ENCODE measurements around the gene STARD10. TPM values are rescaled to one million over a fixed set of nuclear protein-coding genes. Genes with fewer than 3 reads are reported as not detected.

STARD10 gene
- polyA plus RNA-seq, 2 of the 4 experiments (the other 2 are of a cell fraction): 21.2 to 23.2 TPM

GRCh38 chr11:72836111-72836510 is 42.3 kb upstream of the STARD10 start:
- no peak overlapping the region for H3K4me3 ChIP-seq
- ATAC-seq (no peak), FAIRE-seq (no peak), DNase-seq (ENCODE audit: low read depth in 1 of 2, low spot score in 1 of 2) (no peak)
- ChIA-PET POLR2A (interaction anchor here (0.7 kb wide), 1 partner anchor 13 kb away, joined by 4 read pairs; no protein-coding TSS in a partner anchor), CTCF (interaction anchor here (1.1 to 15.7 kb wide), 4 partner anchors 25 to 407 kb away, joined by 3 to 339 read pairs (median 3); no protein-coding TSS in a partner anchor)
- WGBS (ENCODE audit: missing lambda C conversion rate): 74% methylated on average over 4 of the region's 4 CpGs
- no peak overlapping the region for H3K4me2 ChIP-seq
- no peak for TF ChIP-seq JUNB (IDR thresholded peaks at IDR 0.05)
- TF ChIP-seq HOXB5 (CRISPR knock-in tag; IDR thresholded peaks at IDR 0.05): no peak
- TF ChIP-seq TFCP2L1 (CRISPR knock-in tag; IDR thresholded peaks at IDR 0.05): no peak
- TF ChIP-seq ELK1 (IDR thresholded peaks at IDR 0.05; ENCODE audit: low read depth, low read length): no peak
- no peak for TF ChIP-seq TP53 (CRISPR knock-in tag; IDR thresholded peaks at IDR 0.05)
- TF ChIP-seq HDAC2 (IDR thresholded peaks at IDR 0.05): no peak
- no peak for TF ChIP-seq NR3C1 (IDR thresholded peaks at IDR 0.05)
- no peak for TF ChIP-seq ATOH8 (CRISPR knock-in tag; IDR thresholded peaks at IDR 0.05; ENCODE audit: low read depth)
- TF ChIP-seq RAD21 (conservative IDR thresholded peaks at IDR 0.05 in 1 of 2, IDR thresholded peaks at IDR 0.05 in 1 of 2): no peak
- no peak for TF ChIP-seq RNF2 (IDR thresholded peaks at IDR 0.05; ENCODE audit: borderline replicate concordance, low read depth)
- no peak for TF ChIP-seq HEYL (CRISPR knock-in tag; IDR thresholded peaks at IDR 0.05)
- no peak for TF ChIP-seq CTCF (IDR thresholded peaks at IDR 0.05)
- no peak for TF ChIP-seq CBX2 (IDR thresholded peaks at IDR 0.05; ENCODE audit: borderline replicate concordance, low read depth)
- no peak for TF ChIP-seq HOXB13 (CRISPR knock-in tag; IDR thresholded peaks at IDR 0.05; ENCODE audit: low read depth)
- no peak for TF ChIP-seq ESRRA (IDR thresholded peaks at IDR 0.05; ENCODE audit: borderline replicate concordance, low read length)
- TF ChIP-seq, protein P1, sequence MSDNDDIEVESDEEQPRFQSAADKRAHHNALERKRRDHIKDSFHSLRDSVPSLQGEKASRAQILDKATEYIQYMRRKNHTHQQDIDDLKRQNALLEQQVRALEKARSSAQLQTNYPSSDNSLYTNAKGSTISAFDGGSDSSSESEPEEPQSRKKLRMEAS (IDR thresholded peaks at IDR 0.05): no peak
- H3K27ac ChIP-seq: no peak overlapping the region
- H3K4me1 ChIP-seq: peaks cover 12% of the 10 kb centered on the region; the same call in 2 of the 3 replicates
- H3K9me3 ChIP-seq: no peaks in the 10 kb centered on the region

GRCh38 chr11:72834905-72835304 is 41.1 kb upstream of the STARD10 start:
- ATAC-seq: no peak
- CTCF ChIA-PET: interaction anchor here (1.1 to 15.7 kb wide), 5 partner anchors 10 to 408 kb away, joined by 3 to 339 read pairs (median 4); no protein-coding TSS in a partner anchor
- H3K9me3 ChIP-seq: no peaks in the 10 kb centered on the region
- no peak overlapping the region for H3K4me2 ChIP-seq
- POLR2A ChIA-PET: no interaction called here
- H3K4me1 ChIP-seq: peaks cover 4% of the 10 kb centered on the region; the same call in 2 of the 3 replicates
- H3K27ac ChIP-seq: no peak overlapping the region
- no peak overlapping the region for H3K4me3 ChIP-seq
- no peak for DNase-seq (ENCODE audit: low read depth in 1 of 2, low spot score in 1 of 2)
- TF ChIP-seq, protein P2, sequence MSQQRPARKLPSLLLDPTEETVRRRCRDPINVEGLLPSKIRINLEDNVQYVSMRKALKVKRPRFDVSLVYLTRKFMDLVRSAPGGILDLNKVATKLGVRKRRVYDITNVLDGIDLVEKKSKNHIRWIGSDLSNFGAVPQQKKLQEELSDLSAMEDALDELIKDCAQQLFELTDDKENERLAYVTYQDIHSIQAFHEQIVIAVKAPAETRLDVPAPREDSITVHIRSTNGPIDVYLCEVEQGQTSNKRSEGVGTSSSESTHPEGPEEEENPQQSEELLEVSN (IDR thresholded peaks at IDR 0.05; ENCODE audit: borderline replicate concordance, low read depth): no peak
- no peak for TF ChIP-seq CBX8 (IDR thresholded peaks at IDR 0.05)
- TF ChIP-seq JUN (IDR thresholded peaks at IDR 0.05): no peak
- TF ChIP-seq EP300 (IDR thresholded peaks at IDR 0.05): no peak
- TF ChIP-seq ZFP36 (IDR thresholded peaks at IDR 0.05; ENCODE audit: borderline replicate concordance, partially characterized antibody): no peak
- no peak for TF ChIP-seq MAFK (IDR thresholded peaks at IDR 0.05; ENCODE audit: partially characterized antibody)
- no peak for TF ChIP-seq HOXB5 (CRISPR knock-in tag; IDR thresholded peaks at IDR 0.05)
- no peak for TF ChIP-seq POLR2AphosphoS2 (conservative IDR thresholded peaks at IDR 0.05; ENCODE audit: low read length)
- no peak for TF ChIP-seq NPAS2 (CRISPR knock-in tag; IDR thresholded peaks at IDR 0.05; ENCODE audit: borderline replicate concordance)
- TF ChIP-seq ZC3H11A (IDR thresholded peaks at IDR 0.05): no peak
- TF ChIP-seq HEYL (CRISPR knock-in tag; IDR thresholded peaks at IDR 0.05): no peak
- TF ChIP-seq ESRRA (IDR thresholded peaks at IDR 0.05; ENCODE audit: borderline replicate concordance, low read length): no peak
- no peak for TF ChIP-seq SREBF2 (IDR thresholded peaks at IDR 0.05)
- TF ChIP-seq RNF2 (IDR thresholded peaks at IDR 0.05; ENCODE audit: borderline replicate concordance, low read depth): no peak
- TF ChIP-seq, protein P1 (IDR thresholded peaks at IDR 0.05): no peak
- no peak for TF ChIP-seq USF2 (IDR thresholded peaks at IDR 0.05)
- no peak for TF ChIP-seq MYC (IDR thresholded peaks at IDR 0.05; ENCODE audit: borderline replicate concordance, low read length)
- no peak for TF ChIP-seq CEBPB (IDR thresholded peaks at IDR 0.05)
- no peak for TF ChIP-seq PBX3 (IDR thresholded peaks at IDR 0.05)
- WGBS (ENCODE audit: missing lambda C conversion rate): 94% methylated on average over 5 of the region's 5 CpGs
- no peak for FAIRE-seq
